ENCODE data around the gene KIAA1958.

- TF ChIP-seq POLR2A (IDR thresholded peaks at IDR 0.05) (no peak), CTCF (IDR thresholded peaks at IDR 0.05) (no peak), EP300 (IDR thresholded peaks at IDR 0.05) (no peak)
These were observed 16.5 kb downstream of the KIAA1958 start for GRCh38 chr9:112503170-112503569.
